OCI-LY1 (cell line): ENCODE measurements around the gene FGF14.

ENCODE experiments used
- H2AFZ ChIP-seq: fragments of 200-600 bp; sonication (generic), shearing (Covaris generic); 2 replicates; pipeline ENCODE4 v1.6.0; 2014; ENCODE audit warnings: antibody characterized with exemption, mild to moderate bottlenecking, low read length
- H3F3A ChIP-seq: fragments of 200-600 bp; sonication (generic), shearing (Covaris generic); 2 replicates; pipeline ENCODE4 v1.6.0; 2014; ENCODE audit warnings: mild to moderate bottlenecking, antibody characterized with exemption, low read length, moderate library complexity; ENCODE audit not compliant: insufficient read depth
- H3K27ac ChIP-seq: fragments of 200-600 bp; sonication (generic); 2 replicates; pipeline ENCODE4 v1.5.1; 2014; ENCODE audit warnings: low read length, mixed run types, mild to moderate bottlenecking, low read depth; ENCODE audit not compliant: poor library complexity, severe bottlenecking
- H3K27me3 ChIP-seq: fragments of 200-600 bp; sonication (generic); 2 replicates; pipeline ENCODE4 v1.6.0; 2014; ENCODE audit warnings: antibody characterized with exemption, mild to moderate bottlenecking, low read length, moderate library complexity; ENCODE audit not compliant: insufficient read depth
- H3K36me3 ChIP-seq: fragments of 200-600 bp; sonication (generic); 2 replicates; pipeline ENCODE4 v1.6.1; 2014; ENCODE audit warnings: mild to moderate bottlenecking, antibody characterized with exemption, low read length, moderate library complexity, mixed read lengths; ENCODE audit not compliant: insufficient read depth
- H3K4me1 ChIP-seq: fragments of 200-600 bp; sonication (generic); 2 replicates; pipeline ENCODE4 v1.5.1; 2014; ENCODE audit warnings: mild to moderate bottlenecking, low read length, moderate library complexity; ENCODE audit not compliant: insufficient read depth, severe bottlenecking
- H3K4me2 ChIP-seq: fragments of 200-600 bp; sonication (generic), shearing (Covaris generic); 2 replicates; pipeline ENCODE4 v1.6.1; 2014; ENCODE audit warnings: low read length
- H3K4me3 ChIP-seq: fragments of 200-600 bp; sonication (generic); 2 replicates; pipeline ENCODE4 v1.5.1; 2014; ENCODE audit warnings: low read length, low read depth, mild to moderate bottlenecking, mixed read lengths; ENCODE audit not compliant: poor library complexity, severe bottlenecking
- H3K79me2 ChIP-seq: fragments of 200-600 bp; shearing (Covaris generic); 2 replicates; pipeline ENCODE4 v1.6.1; 2016; ENCODE audit warnings: mixed run types, low read length, mixed read lengths; ENCODE audit not compliant: insufficient read depth
- H3K9ac ChIP-seq: fragments of 200-600 bp; sonication (generic), shearing (Covaris generic); 2 replicates; pipeline ENCODE4 v1.6.1; 2014; ENCODE audit warnings: mild to moderate bottlenecking, low read length, mixed read lengths
- H3K9me2 ChIP-seq: fragments of 200-600 bp; sonication (generic), shearing (Covaris generic); 2 replicates; pipeline ENCODE4 v1.6.1; 2014; ENCODE audit warnings: low read depth, mild to moderate bottlenecking, low read length, mixed read lengths
- H3K9me3 ChIP-seq: fragments of 200-600 bp; shearing (Covaris generic); 2 replicates; pipeline ENCODE4 v1.6.1; 2014; ENCODE audit warnings: low read length, mixed read lengths
- H4K20me1 ChIP-seq: fragments of 200-600 bp; sonication (generic), shearing (Covaris generic); 2 replicates; pipeline ENCODE4 v1.6.0; 2016; ENCODE audit warnings: mild to moderate bottlenecking, low read length; ENCODE audit not compliant: insufficient read depth
- CTCF ChIP-seq: fragments of 200-600 bp; sonication (generic), shearing (Covaris generic); IDR thresholded peaks from 2 replicates; pipeline ENCODE4 v1.5.1; 2017; ENCODE audit warnings: mild to moderate bottlenecking, antibody characterized with exemption, low read length, moderate library complexity, mixed read lengths
- EZH2 ChIP-seq: fragments of 200-600 bp; sonication (generic), shearing (Covaris generic); IDR thresholded peaks from 2 replicates; pipeline ENCODE4 v1.8.0; 2017; ENCODE audit warnings: borderline replicate concordance, mixed run types, mild to moderate bottlenecking, antibody characterized with exemption, low read length, moderate library complexity, mixed read lengths

Gene FGF14

GRCh38 chr13:102191951-102192502 lies 209.8 kb downstream of the FGF14 start:
- Histone ChIP-seq H3K4me1 (no peaks in the 10 kb centered on the region), H3K9ac (no peak overlapping the region), H4K20me1 (no peaks in the 10 kb centered on the region), H3K9me3 (no peaks in the 10 kb centered on the region), H3K9me2 (no peaks in the 10 kb centered on the region), H3K79me2 (no peaks in the 10 kb centered on the region), H3K27ac (no peak overlapping the region), H2AFZ (no peak overlapping the region), H3K4me2 (no peak overlapping the region), H3K27me3 (no peaks in the 10 kb centered on the region), H3K4me3 (no peak overlapping the region), H3F3A (no peaks in the 10 kb centered on the region), H3K36me3 (no peaks in the 10 kb centered on the region)
- TF ChIP-seq CTCF: no peak
- TF ChIP-seq EZH2: no peak

GRCh38 chr13:102190930-102191329 lies 210.9 kb downstream of the FGF14 start:
- Histone ChIP-seq H3K9me3 (no peaks in the 10 kb centered on the region), H3K27me3 (no peaks in the 10 kb centered on the region), H3K9me2 (no peaks in the 10 kb centered on the region), H3K4me2 (no peak overlapping the region), H4K20me1 (no peaks in the 10 kb centered on the region), H3K4me1 (no peaks in the 10 kb centered on the region), H3K4me3 (no peak overlapping the region), H3K36me3 (no peaks in the 10 kb centered on the region), H3K79me2 (no peaks in the 10 kb centered on the region), H3F3A (no peaks in the 10 kb centered on the region), H2AFZ (no peak overlapping the region), H3K27ac (no peak overlapping the region), H3K9ac (no peak overlapping the region)
- TF ChIP-seq CTCF (no peak), EZH2 (no peak)

GRCh38 chr13:102187313-102187712 lies 214.5 kb downstream of the FGF14 start:
- TF ChIP-seq CTCF: no peak
- no peak for TF ChIP-seq EZH2
- no peaks in the 10 kb centered on the region for H3F3A ChIP-seq
- H3K27me3 ChIP-seq: no peaks in the 10 kb centered on the region
- no peaks in the 10 kb centered on the region for H3K4me1 ChIP-seq
- H3K4me3 ChIP-seq: no peak overlapping the region
- no peaks in the 10 kb centered on the region for H3K36me3 ChIP-seq
- no peak overlapping the region for H3K9ac ChIP-seq
- H3K9me3 ChIP-seq: no peaks in the 10 kb centered on the region
- H3K27ac ChIP-seq: no peak overlapping the region
- H3K4me2 ChIP-seq: no peak overlapping the region
- no peaks in the 10 kb centered on the region for H3K79me2 ChIP-seq
- H2AFZ ChIP-seq: no peak overlapping the region
- H4K20me1 ChIP-seq: no peaks in the 10 kb centered on the region
- H3K9me2 ChIP-seq: no peaks in the 10 kb centered on the region; the same call in 1 of the 2 replicates
